ENCODE measurements around the gene AMN. TPM values are rescaled to one million over a fixed set of nuclear protein-coding genes. Genes with fewer than 3 reads are reported as not detected.
A peak's percentile ranks its signal among the peaks of the same experiment; 100 is the strongest.

The AMN gene
- total and polyA plus RNA-seq, 2 experiments from 2014 or later: 0.69 to 1.2 TPM

DNA sequence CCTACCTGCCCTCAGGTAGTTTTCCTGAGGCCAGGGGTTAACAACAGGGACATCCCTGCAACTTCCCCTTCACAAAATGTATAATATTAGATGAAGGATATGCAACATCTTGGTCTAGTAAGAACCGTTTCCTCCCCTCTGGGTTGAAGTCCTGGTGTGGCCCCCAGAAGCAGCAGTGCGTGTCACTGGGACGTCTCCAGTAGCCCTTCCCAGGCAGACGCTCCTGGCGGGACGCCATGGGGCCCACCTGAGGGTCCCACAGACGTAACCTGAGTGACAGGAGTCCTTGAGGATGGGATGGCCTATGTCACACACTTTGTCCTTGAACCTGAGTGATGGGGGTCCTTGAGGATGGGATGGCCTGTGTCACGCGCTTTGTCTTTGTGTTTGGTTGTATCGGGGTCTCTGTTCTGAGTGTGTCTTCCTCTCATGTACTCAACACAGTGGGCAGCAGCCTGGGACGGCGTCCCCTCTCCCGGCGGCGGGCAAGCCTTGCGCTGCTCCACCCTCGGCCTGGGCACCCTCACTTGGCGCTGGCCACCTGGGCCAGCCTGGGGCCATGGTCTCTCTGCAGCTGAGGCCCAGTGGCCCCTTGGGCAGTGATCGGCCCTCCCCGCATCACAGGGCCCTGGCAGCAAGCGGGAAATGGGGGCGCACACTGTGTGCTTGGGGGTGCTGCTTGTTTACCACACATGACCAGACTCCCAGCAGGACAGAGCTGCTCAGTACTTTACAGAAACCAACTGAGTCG is 14.3 kb upstream of the AMN start (continued):
- TF ChIP-seq, protein P1, sequence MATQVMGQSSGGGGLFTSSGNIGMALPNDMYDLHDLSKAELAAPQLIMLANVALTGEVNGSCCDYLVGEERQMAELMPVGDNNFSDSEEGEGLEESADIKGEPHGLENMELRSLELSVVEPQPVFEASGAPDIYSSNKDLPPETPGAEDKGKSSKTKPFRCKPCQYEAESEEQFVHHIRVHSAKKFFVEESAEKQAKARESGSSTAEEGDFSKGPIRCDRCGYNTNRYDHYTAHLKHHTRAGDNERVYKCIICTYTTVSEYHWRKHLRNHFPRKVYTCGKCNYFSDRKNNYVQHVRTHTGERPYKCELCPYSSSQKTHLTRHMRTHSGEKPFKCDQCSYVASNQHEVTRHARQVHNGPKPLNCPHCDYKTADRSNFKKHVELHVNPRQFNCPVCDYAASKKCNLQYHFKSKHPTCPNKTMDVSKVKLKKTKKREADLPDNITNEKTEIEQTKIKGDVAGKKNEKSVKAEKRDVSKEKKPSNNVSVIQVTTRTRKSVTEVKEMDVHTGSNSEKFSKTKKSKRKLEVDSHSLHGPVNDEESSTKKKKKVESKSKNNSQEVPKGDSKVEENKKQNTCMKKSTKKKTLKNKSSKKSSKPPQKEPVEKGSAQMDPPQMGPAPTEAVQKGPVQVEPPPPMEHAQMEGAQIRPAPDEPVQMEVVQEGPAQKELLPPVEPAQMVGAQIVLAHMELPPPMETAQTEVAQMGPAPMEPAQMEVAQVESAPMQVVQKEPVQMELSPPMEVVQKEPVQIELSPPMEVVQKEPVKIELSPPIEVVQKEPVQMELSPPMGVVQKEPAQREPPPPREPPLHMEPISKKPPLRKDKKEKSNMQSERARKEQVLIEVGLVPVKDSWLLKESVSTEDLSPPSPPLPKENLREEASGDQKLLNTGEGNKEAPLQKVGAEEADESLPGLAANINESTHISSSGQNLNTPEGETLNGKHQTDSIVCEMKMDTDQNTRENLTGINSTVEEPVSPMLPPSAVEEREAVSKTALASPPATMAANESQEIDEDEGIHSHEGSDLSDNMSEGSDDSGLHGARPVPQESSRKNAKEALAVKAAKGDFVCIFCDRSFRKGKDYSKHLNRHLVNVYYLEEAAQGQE (IDR thresholded peaks at IDR 0.05; ENCODE audit: unreplicated experiment): no peak
- TF ChIP-seq, protein P2, sequence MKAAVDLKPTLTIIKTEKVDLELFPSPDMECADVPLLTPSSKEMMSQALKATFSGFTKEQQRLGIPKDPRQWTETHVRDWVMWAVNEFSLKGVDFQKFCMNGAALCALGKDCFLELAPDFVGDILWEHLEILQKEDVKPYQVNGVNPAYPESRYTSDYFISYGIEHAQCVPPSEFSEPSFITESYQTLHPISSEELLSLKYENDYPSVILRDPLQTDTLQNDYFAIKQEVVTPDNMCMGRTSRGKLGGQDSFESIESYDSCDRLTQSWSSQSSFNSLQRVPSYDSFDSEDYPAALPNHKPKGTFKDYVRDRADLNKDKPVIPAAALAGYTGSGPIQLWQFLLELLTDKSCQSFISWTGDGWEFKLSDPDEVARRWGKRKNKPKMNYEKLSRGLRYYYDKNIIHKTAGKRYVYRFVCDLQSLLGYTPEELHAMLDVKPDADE (IDR thresholded peaks at IDR 0.05): no peak
- TF ChIP-seq EZH2phosphoT487 (IDR thresholded peaks at IDR 0.05; ENCODE audit: unreplicated experiment) (no peak), NANOG (IDR thresholded peaks at IDR 0.05; ENCODE audit: borderline replicate concordance) (no peak)

DNA sequence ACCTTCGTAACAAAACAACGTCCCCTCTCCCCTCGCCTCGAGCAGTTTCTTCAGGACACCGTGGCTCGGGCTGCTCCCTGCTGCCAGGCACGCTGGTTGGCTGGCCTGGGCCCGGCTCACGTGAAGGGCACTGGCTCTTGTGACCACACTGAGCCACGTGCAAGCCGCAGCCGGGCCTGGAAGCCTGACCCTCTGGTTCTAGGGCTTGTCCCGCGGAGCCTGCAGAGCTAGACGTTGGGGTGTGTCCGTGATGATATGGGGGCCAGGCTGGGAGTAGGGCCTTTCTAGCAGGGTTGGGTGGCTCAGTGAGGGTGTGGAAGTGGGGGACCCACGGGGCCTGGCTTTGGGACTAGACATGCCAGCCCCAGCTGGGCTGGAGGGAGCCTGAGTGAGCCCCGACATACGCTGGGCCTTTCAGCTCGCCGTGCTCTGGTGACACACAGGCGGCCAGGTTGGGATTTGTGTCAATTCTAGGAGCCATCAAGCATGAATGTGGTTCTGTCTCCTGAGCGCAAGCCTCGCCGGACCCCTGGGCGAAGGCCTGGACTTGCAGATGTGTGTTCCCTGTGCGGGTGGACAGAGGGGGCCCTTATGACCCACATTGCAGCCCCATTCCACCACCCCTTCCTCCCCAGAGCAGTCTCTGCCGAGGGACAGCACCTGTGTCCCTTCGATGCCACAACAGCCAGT is 13.6 kb upstream of the AMN start:
- Histone ChIP-seq H3K4me1 (ENCODE audit: insufficient read depth) (no peaks in the 10 kb centered on the region), H3F3A (replicated peaks; ENCODE audit: low read depth) (0 out of 2 replicates have a peak, but pooled peaks cover 7% of the 10 kb centered on the region), H3K4me2 (no peak overlapping the region), H3K9me2 (ENCODE audit: insufficient read depth) (no peaks in the 10 kb centered on the region), H3K27ac (ENCODE audit: low read depth) (no peak overlapping the region), H4K20me1 (replicated peaks; ENCODE audit: insufficient read depth) (no peaks in the 10 kb centered on the region), H3K36me3 (ENCODE audit: insufficient read depth) (no peaks in the 10 kb centered on the region), H3K4me3 (no peak overlapping the region), H2AFZ (no peak overlapping the region), H3K27me3 (ENCODE audit: insufficient read depth) (no peaks in the 10 kb centered on the region), H3K79me2 (replicated peaks; ENCODE audit: insufficient read depth) (no peaks in the 10 kb centered on the region)
- H3K36me3 Mint-ChIP-seq (ENCODE audit: low read depth): peaks cover 32% of the 10 kb centered on the region
- no peak overlapping the region for H3K4me3 Mint-ChIP-seq
- ATAC-seq (no peak), DNase-seq (ENCODE audit: low spot score) (no peak)
- peak overlapping the region; percentile 59; the same call in 1 of the 2 replicates for H3K27ac Mint-ChIP-seq
- peaks cover 21% of the 10 kb centered on the region for H3K9me3 Mint-ChIP-seq
- H3K27me3 Mint-ChIP-seq (ENCODE audit: insufficient read depth, low read depth, poor library complexity): peaks cover 2% of the 10 kb centered on the region
- no peaks in the 10 kb centered on the region for H3K4me1 Mint-ChIP-seq
- TF ChIP-seq JUNB (IDR thresholded peaks at IDR 0.05; ENCODE audit: unreplicated experiment) (no peak), EZH2 (IDR thresholded peaks at IDR 0.05; ENCODE audit: low read depth, unreplicated experiment) (no peak), NANOG (IDR thresholded peaks at IDR 0.05; ENCODE audit: borderline replicate concordance) (no peak), ZNF331 (CRISPR knock-in tag; IDR thresholded peaks at IDR 0.05; ENCODE audit: low read depth) (no peak)
- TF ChIP-seq, protein P3, sequence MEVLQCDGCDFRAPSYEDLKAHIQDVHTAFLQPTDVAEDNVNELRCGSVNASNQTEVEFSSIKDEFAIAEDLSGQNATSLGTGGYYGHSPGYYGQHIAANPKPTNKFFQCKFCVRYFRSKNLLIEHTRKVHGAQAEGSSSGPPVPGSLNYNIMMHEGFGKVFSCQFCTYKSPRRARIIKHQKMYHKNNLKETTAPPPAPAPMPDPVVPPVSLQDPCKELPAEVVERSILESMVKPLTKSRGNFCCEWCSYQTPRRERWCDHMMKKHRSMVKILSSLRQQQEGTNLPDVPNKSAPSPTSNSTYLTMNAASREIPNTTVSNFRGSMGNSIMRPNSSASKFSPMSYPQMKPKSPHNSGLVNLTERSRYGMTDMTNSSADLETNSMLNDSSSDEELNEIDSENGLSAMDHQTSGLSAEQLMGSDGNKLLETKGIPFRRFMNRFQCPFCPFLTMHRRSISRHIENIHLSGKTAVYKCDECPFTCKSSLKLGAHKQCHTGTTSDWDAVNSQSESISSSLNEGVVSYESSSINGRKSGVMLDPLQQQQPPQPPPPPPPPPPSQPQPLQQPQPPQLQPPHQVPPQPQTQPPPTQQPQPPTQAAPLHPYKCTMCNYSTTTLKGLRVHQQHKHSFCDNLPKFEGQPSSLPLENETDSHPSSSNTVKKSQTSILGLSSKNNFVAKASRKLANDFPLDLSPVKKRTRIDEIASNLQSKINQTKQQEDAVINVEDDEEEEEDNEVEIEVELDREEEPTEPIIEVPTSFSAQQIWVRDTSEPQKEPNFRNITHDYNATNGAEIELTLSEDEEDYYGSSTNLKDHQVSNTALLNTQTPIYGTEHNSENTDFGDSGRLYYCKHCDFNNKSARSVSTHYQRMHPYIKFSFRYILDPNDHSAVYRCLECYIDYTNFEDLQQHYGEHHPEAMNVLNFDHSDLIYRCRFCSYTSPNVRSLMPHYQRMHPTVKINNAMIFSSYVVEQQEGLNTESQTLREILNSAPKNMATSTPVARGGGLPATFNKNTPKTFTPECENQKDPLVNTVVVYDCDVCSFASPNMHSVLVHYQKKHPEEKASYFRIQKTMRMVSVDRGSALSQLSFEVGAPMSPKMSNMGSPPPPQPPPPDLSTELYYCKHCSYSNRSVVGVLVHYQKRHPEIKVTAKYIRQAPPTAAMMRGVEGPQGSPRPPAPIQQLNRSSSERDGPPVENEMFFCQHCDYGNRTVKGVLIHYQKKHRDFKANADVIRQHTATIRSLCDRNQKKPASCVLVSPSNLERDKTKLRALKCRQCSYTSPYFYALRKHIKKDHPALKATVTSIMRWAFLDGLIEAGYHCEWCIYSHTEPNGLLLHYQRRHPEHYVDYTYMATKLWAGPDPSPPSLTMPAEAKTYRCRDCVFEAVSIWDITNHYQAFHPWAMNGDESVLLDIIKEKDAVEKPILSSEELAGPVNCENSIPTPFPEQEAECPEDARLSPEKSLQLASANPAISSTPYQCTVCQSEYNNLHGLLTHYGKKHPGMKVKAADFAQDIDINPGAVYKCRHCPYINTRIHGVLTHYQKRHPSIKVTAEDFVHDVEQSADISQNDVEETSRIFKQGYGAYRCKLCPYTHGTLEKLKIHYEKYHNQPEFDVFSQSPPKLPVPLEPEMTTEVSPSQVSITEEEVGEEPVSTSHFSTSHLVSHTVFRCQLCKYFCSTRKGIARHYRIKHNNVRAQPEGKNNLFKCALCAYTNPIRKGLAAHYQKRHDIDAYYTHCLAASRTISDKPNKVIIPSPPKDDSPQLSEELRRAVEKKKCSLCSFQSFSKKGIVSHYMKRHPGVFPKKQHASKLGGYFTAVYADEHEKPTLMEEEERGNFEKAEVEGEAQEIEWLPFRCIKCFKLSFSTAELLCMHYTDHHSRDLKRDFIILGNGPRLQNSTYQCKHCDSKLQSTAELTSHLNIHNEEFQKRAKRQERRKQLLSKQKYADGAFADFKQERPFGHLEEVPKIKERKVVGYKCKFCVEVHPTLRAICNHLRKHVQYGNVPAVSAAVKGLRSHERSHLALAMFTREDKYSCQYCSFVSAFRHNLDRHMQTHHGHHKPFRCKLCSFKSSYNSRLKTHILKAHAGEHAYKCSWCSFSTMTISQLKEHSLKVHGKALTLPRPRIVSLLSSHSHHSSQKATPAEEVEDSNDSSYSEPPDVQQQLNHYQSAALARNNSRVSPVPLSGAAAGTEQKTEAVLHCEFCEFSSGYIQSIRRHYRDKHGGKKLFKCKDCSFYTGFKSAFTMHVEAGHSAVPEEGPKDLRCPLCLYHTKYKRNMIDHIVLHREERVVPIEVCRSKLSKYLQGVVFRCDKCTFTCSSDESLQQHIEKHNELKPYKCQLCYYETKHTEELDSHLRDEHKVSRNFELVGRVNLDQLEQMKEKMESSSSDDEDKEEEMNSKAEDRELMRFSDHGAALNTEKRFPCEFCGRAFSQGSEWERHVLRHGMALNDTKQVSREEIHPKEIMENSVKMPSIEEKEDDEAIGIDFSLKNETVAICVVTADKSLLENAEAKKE (CRISPR knock-in tag; IDR thresholded peaks at IDR 0.05): no peak
- TF ChIP-seq, protein P1 (IDR thresholded peaks at IDR 0.05; ENCODE audit: unreplicated experiment): no peak

Data from GM23338 (cell line).